ENCODE measurements around the gene CCDC85C. TPM values are rescaled to one million over a fixed set of nuclear protein-coding genes. Genes with fewer than 3 reads are reported as not detected.

Gene CCDC85C
- total and polyA plus RNA-seq, 2 of the 8 experiments (the other 6 are each of a cell fraction or from before 2014, with no cell fraction given) = 16.8 to 35.8 TPM

- 89% methylated on average over 7 of the region's 8 CpGs; no CpG with 5 or more reads in 1 of the 2 experiments for WGBS, 2 experiments (ENCODE audit: extremely low coverage in 1 of 2, insufficient coverage in 1 of 2, insufficient read length in 1 of 2, insufficient replicate concordance in 2 of 2, low coverage in 1 of 2, low lambda C conversion rate in 2 of 2, missing lambda C conversion rate in 1 of 2)
- no peaks in the 10 kb centered on the region for H3K36me3 ChIP-seq (ENCODE audit: control insufficient read depth in 2 of 4, insufficient read depth in 4 of 4, low read length in 3 of 4)
Measured at GRCh38 chr14:99635116-99635515, 31.1 kb upstream of the CCDC85C start.

More at GRCh38 chr14:99635116-99635515, 31.1 kb upstream of the CCDC85C start:
- H3K23me2 ChIP-seq (ENCODE audit: low read depth, low read length) = no peaks in the 10 kb centered on the region
- H4K5ac ChIP-seq (ENCODE audit: insufficient read length, low read depth, low read length) = no peak overlapping the region
- no peak overlapping the region for H2AK5ac ChIP-seq (ENCODE audit: low read depth, low read length)
- no peak overlapping the region for H3K56ac ChIP-seq (replicated peaks; ENCODE audit: insufficient read length, low read depth, low read length)
- H3K23ac ChIP-seq (ENCODE audit: insufficient read length) = no peak overlapping the region
- no peaks in the 10 kb centered on the region; a peak in 1 of 7 replicates for H3K27me3 ChIP-seq (replicated peaks in 1 of 4; ENCODE audit: control insufficient read depth in 3 of 4, extremely low read depth in 1 of 4, insufficient read depth in 3 of 4, low read length in 3 of 4)
- DNase-seq (ENCODE audit: low read depth in 1 of 2, low spot score in 2 of 2) (no peak), FAIRE-seq (no peak)
- no peak overlapping the region for H2BK120ac ChIP-seq (replicated peaks; ENCODE audit: low read depth, low read length)
- no peaks in the 10 kb centered on the region for H3K4me1 ChIP-seq (replicated peaks in 1 of 4; ENCODE audit: control insufficient read depth in 3 of 4, insufficient read depth in 4 of 4, low read length in 3 of 4)
- no peak overlapping the region for H3K4me2 ChIP-seq (ENCODE audit: insufficient read depth in 1 of 2, low read depth in 2 of 2, low read length in 2 of 2)
- H3K14ac ChIP-seq (ENCODE audit: insufficient read length) = no peak overlapping the region
- CTCF ChIA-PET (ENCODE audit: partially characterized antibody) = interaction anchor here (1.1 to 1.8 kb wide), 6 partner anchors 9 to 117 kb away, joined by 3 to 4 read pairs (median 4); no protein-coding TSS in a partner anchor
- no peak overlapping the region for H3K4ac ChIP-seq (replicated peaks; ENCODE audit: insufficient read length, low read depth, low read length)
- no peak overlapping the region for H2BK5ac ChIP-seq (ENCODE audit: low read depth, low read length)
- H2AFZ ChIP-seq (ENCODE audit: low read length) = no peak overlapping the region
- H3K4me3 ChIP-seq (ENCODE audit: extremely low read depth in 1 of 4, insufficient read depth in 2 of 4, low read depth in 3 of 4, low read length in 4 of 4) = no peak overlapping the region
- H3K79me2 ChIP-seq (ENCODE audit: control insufficient read depth in 1 of 2, insufficient read depth in 2 of 2, low read length in 2 of 2) = no peaks in the 10 kb centered on the region
- H4K91ac ChIP-seq (replicated peaks; ENCODE audit: insufficient read length, low read length) = no peak overlapping the region
- H3K9ac ChIP-seq (replicated peaks in 1 of 4; ENCODE audit: extremely low read depth in 1 of 4, low read depth in 3 of 4, low read length in 3 of 4) = no peak overlapping the region
- no peak overlapping the region for H4K8ac ChIP-seq (ENCODE audit: extremely low read depth, insufficient read depth, low read length)
- H2BK12ac ChIP-seq (ENCODE audit: low read depth, low read length) = no peak overlapping the region
- H2BK20ac ChIP-seq (ENCODE audit: low read length) = no peak overlapping the region
- H3K9me3 ChIP-seq (ENCODE audit: insufficient read depth in 2 of 2, low read depth in 1 of 2, low read length in 1 of 2) = no peaks in the 10 kb centered on the region
- no peak overlapping the region for H3K27ac ChIP-seq (ENCODE audit: low read depth, low read length)
- no peaks in the 10 kb centered on the region for H4K20me1 ChIP-seq (replicated peaks in 1 of 2; ENCODE audit: control insufficient read depth in 1 of 2, insufficient read depth in 2 of 2, low read length in 2 of 2)
- no peak overlapping the region for H3K18ac ChIP-seq (ENCODE audit: extremely low read depth, low read length)
- POLR2A ChIA-PET (ENCODE audit: partially characterized antibody) = no interaction called here
- H2BK15ac ChIP-seq (ENCODE audit: low read length) = no peak overlapping the region
- H3K79me1 ChIP-seq (ENCODE audit: low read depth, low read length) = no peaks in the 10 kb centered on the region
- TF ChIP-seq GABPA (IDR thresholded peaks at IDR 0.05; ENCODE audit: borderline replicate concordance, insufficient read depth, low read length) = no peak
- no peak for TF ChIP-seq ATF2 (IDR thresholded peaks at IDR 0.05; ENCODE audit: low read length)
- TF ChIP-seq SRF (IDR thresholded peaks at IDR 0.05; ENCODE audit: low read depth, low read length) = no peak
- TF ChIP-seq SP2 (IDR thresholded peaks at IDR 0.05; ENCODE audit: low read length) = no peak
- no peak for TF ChIP-seq KDM1A (IDR thresholded peaks at IDR 0.05; ENCODE audit: borderline replicate concordance, low read length)
- TF ChIP-seq MAFK (IDR thresholded peaks at IDR 0.05; ENCODE audit: low read depth, low read length) = no peak
- no peak for TF ChIP-seq POU5F1 (IDR thresholded peaks at IDR 0.05; ENCODE audit: low read depth, low read length)
- no peak for TF ChIP-seq HDAC2 (IDR thresholded peaks at IDR 0.05; ENCODE audit: borderline replicate concordance in 1 of 2, low read depth in 2 of 2, low read length in 2 of 2)
- TF ChIP-seq EZH2 (IDR thresholded peaks at IDR 0.05; ENCODE audit: low read depth, low read length, severe bottlenecking) = no peak
- TF ChIP-seq TAF1 (IDR thresholded peaks at IDR 0.05; ENCODE audit: low read depth, low read length) = no peak
- TF ChIP-seq KDM5A (IDR thresholded peaks at IDR 0.05; ENCODE audit: low read length) = no peak

Data from H1 (cell line).